ENCODE measurements around the gene KRT81. TPM values are rescaled to one million over a fixed set of nuclear protein-coding genes. Genes with fewer than 3 reads are reported as not detected.
"Not testable (repeated sequence)": the region's sequence is repeated elsewhere in the genome, so short reads cannot be mapped to it uniquely, and the experiment has no call there.

The KRT81 gene
- polyA plus RNA-seq, 3 donors: 0.04 to 0.34 TPM; not detected in 1

DNA sequence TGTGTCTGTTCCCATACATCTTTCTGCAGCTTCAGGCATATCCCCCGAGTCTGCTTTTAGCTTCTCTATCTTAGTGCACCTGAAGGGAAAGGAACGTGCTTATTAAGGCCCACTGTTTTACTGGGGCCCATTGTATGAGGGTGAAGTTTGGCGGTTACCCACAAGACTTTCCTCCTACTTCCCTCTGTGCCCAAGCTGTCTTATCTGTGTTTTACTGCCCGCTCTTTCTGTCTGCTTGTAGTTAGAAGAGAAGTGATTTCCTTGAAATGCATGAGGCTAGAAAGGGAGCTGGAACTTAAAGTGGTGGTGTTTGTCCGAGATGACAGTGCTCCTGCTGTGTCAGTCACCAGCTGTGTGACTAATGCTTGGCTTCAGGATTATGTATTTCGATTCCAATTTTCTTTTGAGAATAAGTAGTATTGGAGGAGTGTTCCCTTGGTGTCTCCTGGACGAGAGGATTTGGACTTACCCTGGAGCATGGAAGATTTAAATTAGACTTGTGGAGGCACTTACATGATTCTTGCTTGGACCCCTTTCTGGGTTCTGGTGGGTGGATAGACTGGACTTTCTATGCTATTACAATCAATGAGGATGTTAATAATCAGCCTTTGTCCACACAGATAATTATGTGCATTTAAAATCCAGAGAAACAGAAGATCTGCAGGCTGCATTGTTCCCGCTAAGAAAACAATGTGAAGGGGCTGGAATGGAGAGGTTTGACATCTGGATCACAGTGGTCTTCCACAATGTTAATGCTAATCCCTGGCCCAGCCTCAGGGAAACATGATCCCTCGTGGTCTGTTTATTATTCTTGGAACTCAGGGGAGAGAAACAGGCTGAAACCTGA is 30.8 kb downstream of the KRT81 start:
- WGBS, 3 donors: 52 to 83% (median 62%) methylated on average over 9 of the region's 9 CpGs
- H3K27ac ChIP-seq (ENCODE audit: low read depth, low read length): no peak overlapping the region

DNA sequence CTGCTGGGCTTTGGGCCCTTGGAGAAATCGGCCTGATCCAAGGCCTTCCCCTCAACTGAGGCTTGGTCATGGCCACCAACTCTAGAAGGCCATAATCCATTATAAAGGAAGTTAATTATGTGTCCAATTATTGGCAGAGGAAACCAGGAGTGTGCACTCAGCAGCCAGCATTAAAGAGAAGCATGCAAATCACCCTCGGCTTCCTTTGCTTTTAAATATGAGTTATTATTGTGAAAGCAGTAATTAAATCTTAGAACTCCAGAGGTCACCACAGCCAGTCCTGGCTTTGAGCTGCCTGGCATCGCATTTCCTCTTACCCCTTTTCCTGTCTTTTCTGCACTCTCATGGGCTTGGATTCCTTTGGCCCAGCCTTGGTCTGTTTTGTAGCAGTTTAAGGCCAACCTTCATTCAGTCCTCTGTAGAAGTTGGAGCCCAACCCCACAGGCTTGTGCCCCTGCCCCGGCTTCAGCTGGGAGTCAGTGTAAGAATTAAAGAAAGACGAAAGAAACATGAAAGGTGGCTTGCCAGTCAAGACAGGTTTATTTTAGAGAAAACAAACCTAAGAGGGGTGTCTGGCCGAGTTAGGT is 31.6 kb downstream of the KRT81 start:
- 55 to 86% (median 65%) methylated on average over 6 of the region's 6 CpGs for WGBS, 3 donors

DNA sequence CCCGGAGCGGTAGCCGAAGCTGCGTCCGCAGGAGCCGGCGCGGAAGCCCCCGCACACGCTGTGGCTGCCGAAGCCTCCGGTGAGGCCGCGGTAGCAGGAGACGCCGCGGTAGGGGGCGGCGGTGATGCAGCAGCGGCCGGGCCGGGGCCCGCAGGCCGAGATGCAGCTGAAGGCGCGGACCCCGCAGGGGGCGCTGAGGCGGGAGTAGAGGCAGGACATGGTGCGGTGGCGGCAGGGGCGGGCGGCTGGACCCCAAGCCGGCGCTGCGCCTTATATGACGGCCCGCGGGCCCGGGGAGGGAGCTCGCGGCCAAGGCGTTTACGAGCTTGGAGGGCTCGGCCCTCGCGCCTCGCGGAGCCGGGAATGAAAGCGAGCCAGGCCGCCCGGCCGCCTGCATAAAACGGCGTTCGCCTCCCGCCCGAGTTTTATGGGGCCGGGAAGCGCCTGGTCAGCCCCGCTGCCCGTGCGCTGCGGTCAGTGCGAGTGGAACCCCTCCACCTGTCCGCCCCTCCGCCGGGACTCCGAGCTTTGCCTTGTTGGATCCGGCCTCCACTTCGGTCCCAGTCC is 32.9 kb downstream of the KRT81 start:
- WGBS, 3 donors: 4 to 18% (median 6%) methylated on average over 66 to 72 of the region's 72 CpGs
- H3K27ac ChIP-seq (ENCODE audit: low read depth, low read length): no peak overlapping the region

More for the DNA sequence above, 31.6 kb downstream of the KRT81 start:
- H3K27ac ChIP-seq (ENCODE audit: low read depth, low read length): no peak overlapping the region

DNA sequence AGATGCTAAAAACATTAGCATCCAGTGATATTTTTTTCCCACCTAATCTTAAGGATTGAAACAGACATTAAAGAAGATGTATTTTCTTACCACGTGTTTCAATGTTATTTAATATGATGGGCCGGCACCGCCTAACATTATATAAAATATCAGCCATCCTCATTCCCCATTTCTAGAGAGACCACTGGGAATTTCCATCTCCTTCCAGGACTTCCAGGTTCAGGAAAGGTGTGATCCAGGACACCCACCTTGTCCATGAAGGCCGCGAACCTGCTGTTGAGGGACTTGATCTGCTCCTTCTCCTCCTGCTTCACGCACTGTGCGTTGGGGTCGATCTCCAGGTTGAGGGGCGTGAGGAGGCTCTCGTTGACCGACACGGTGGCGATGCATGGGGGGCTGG is 33.4 kb downstream of the KRT81 start:
- 55 to 75% (median 59%) methylated on average over 13 of the region's 13 CpGs for WGBS, 3 donors
- not testable (repeated sequence) for H3K27ac ChIP-seq (ENCODE audit: low read depth, low read length)

DNA sequence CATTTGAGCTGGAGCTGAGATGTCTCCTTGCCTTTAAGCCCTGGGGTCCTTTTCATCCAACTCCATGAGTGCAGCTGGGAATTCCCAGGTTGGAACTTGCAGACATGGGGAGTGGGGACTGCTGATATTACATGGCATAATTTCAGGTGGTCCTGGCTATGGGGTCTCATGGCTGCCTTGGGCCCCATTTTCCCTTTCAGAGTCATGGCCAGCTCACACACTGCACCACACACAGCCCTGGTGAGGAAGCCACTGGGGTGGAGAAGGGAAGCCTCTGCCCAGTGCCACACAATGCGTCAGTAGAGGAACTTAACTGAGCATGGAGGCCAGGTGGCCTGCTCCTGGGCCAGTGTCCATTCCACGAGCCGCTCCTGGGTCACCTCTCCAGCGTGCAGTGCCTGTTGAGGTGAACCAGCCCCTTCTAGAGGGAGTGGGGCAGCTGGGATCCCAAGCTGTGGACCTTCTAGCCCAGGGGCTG is 34.2 kb downstream of the KRT81 start:
- WGBS, 3 donors: 83 to 94% (median 86%) methylated on average over 4 of the region's 4 CpGs
- H3K27ac ChIP-seq (ENCODE audit: low read depth, low read length): no peak overlapping the region

DNA sequence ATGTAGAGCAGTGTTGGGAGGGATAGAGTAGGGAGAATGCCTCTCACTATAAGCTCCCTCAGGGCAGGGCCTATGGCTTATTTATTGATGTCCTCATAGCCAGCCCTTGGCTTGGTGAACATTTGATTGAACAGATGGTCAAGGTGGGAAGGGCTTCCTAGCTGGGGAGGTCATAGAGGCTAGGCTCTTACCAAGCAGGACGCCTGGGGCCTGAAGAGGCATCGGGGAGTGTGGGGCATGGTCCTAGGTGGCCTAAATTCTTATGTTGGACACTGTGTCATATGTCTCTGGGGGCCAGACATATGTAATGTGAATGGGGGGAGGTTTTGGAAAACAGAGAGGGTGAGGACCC is 34.8 kb downstream of the KRT81 start:
- H3K27ac ChIP-seq (ENCODE audit: low read depth, low read length): no peak overlapping the region
- 45 to 94% (median 68%) methylated on average over 2 of the region's 2 CpGs for WGBS, 3 donors

DNA sequence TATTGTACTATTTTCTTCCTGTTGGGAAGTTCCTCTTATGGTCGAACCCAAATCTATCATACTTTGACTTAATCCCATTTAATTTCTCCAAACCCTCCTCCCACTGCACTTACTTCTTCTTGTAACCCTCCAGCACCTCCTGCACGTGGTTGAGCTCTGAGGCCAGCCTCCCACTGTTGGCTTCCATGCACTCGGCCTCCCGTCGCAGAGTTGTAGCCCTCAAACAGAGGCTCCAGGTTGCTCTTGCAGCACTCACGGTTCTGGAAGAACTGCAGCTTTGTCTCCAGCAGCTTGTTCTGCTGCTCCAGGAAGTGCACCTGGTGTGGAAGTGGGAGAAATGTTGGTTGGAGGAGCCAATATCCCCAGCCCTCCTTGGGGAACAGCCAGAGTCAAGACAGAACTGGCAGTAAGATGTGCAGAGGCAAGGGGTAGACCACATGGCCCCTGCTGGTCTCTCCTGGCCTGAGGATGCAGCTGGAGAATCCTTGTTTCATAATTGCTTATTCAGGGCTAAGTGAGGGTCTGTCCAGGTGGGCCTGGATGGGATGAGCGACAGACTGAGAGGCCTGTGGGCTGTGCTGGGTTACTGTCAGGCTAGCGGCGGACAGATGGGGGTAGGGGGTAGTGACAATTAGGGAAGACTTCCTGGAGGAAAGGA is 35.3 kb downstream of the KRT81 start:
- H3K27ac ChIP-seq (ENCODE audit: low read depth, low read length): no peak overlapping the region
- WGBS, 3 donors: 82 to 92% (median 82%) methylated on average over 9 of the region's 9 CpGs

DNA sequence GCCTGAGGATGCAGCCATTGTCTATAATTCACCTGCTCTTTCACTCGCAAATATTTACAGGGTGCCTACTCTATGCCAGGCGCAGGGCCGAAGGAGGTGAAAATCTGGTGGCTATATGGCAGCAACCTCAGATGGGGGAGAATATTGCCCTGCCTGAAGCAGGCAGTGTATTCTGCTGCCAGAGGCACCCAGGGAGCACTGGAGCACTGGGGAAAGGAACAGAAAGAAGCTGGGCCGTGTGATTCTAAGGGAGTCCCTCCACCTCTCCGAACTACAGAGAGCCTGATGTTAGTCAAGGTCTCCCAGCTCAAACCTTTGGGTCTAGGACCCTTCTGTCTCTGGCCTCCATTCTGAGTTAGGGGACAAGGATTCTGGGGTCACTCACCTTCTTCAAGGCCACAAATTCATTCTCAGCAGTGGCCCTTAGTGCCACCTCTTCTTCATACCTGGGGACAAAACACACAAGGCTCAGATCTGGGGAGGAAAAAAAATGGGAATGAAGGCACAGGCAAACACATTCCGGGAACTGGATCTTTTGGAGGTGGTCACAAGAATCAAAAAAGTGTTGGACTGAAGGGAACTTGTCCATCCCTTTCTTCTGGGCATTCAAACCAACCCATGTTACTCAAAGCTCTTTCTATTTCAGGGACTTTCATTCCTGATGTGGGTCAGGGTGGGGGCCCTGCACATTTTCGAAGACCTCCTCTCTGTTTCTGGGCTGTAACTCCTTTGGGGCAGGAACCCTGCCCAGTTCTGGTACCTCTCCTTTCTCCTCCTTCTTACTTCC is 36.2 kb downstream of the KRT81 start:
- 73 to 94% (median 76%) methylated on average over 7 of the region's 7 CpGs for WGBS, 3 donors
- no peak overlapping the region for H3K27ac ChIP-seq (ENCODE audit: low read depth, low read length)

DNA sequence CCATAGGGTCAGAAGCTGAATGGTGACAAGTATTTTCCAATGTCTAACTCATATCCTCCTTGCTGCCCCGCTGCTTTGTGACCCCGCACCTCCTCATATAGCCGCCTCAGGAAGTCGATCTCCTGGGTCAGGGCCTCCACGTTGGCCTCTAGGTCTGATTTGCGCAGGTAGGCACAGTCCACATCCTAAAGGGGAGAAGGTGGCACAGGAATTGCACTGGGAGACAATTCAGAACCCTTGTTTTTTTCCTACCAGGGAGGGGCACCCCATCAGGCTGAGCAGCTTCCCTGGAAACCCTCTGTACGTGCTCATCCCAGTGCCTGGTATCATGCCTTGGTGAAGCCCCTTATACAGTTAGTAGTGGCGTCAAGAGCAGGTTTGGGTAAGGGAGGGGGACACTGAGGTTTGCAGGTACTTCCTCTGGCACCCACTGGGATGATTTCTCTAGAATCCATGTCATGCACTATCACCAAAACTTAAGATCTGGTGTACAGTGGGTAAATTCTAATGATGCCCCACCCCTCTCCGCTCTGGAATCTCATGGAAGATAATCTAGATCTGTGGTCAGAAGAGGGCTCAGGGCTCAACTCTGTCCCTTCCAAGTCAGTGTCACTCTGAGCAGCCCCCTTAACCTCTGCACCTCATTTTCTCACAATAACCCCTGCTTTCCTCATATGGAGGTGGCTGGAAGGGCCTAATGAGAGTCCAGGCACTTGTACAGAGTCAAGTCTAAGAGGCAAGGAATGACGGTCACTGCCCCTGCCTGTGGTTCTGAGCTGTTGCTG is 37.0 kb downstream of the KRT81 start:
- no peak overlapping the region for H3K27ac ChIP-seq (ENCODE audit: low read depth, low read length)
- 94 to 98% (median 95%) methylated on average over 10 of the region's 10 CpGs for WGBS, 3 donors

DNA sequence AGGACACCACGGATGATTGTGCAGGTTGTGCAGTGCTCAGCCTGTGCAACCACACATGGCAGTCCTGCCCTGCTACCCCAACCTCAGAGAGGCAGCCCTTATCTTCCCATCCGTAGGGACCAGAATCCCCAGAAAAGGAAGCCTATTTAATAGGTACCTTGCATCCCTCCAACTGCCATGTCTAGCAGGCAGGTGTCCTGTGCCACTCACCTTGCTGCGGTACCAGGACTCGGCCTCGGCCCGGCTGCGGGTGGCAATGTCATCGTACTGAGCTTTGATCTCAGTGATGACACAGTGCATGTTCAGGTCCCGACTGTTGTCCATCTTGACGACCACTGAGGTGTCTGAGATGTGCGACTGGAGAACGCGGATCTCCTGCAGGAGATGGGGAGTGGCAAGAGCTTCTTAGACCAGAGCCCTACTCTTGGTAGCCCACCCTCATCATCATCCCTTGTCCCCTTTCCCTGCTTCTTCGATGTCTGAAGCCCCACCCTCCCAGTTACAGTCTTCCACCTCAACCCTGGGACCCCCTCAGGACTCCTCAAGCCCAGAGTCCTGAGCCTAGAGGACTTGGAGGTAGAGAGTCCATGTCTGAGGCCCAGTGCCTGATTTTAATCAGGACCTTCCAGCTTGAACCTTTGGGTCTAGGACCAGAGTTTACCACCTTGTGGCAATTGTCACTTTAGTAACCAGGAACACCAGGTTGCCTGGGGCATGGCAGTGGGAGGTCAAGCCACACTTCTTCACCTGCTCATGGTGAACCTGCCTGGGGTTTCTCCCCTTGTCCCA is 37.7 kb downstream of the KRT81 start:
- WGBS, 3 donors: 89 to 97% (median 94%) methylated on average over 14 of the region's 14 CpGs
- no peak overlapping the region for H3K27ac ChIP-seq (ENCODE audit: low read depth, low read length)

DNA sequence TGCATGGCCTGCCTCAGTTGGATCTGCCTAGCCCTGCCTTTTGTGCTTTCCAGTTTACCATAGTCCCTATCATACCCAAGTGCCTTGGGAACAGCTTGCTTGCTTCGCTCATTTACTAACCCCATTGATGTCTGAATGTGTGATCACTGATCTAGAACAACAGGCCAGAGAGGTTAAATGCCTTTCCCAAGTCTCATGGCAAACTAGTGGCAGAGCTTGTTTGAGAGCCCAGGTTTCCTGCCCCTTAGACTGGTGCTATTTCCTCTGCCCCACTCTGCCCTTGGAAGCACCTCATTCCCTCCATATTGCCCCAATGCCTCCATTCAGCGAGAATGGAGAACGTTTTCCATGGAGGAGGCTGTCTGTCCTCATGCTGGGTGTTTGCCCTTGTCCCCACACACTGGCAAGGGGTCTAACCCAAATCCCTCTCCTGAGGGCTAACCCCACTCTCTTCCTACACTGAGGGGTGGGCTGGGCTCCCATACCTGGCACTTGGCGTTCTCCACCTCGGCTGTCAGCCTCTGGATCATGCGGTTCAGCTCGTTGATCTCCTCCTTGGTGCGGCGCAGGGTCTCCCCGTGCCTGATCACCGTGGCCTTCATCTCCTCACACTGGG is 38.5 kb downstream of the KRT81 start:
- H3K27ac ChIP-seq (ENCODE audit: low read depth, low read length): no peak overlapping the region
- 93 to 97% (median 95%) methylated on average over 11 of the region's 11 CpGs for WGBS, 3 donors

DNA sequence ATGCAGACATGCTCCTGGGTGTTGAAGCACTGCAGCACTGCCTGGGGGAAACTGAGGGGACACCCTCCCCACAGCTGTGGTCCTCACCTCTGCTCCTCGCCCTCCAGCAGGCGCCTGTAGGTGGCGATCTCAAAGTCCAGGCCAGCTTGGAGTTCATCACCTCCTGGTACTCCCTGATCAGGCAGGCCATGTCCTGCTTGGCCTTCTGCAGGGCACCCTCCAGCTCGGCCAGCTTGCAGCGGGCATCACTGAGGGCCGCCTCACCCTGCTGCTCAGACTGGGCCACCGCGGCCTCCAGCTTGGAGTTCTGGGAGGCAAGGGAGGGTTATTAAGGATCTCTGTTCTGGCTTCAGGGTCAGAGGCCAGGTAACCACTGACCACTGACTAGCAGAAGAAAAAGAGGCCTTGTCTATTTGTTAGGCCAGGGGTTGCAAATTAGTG is 39.1 kb downstream of the KRT81 start:
- not testable (repeated sequence) for H3K27ac ChIP-seq (ENCODE audit: low read depth, low read length)
- 87 to 96% (median 88%) methylated on average over 8 of the region's 8 CpGs for WGBS, 3 donors

DNA sequence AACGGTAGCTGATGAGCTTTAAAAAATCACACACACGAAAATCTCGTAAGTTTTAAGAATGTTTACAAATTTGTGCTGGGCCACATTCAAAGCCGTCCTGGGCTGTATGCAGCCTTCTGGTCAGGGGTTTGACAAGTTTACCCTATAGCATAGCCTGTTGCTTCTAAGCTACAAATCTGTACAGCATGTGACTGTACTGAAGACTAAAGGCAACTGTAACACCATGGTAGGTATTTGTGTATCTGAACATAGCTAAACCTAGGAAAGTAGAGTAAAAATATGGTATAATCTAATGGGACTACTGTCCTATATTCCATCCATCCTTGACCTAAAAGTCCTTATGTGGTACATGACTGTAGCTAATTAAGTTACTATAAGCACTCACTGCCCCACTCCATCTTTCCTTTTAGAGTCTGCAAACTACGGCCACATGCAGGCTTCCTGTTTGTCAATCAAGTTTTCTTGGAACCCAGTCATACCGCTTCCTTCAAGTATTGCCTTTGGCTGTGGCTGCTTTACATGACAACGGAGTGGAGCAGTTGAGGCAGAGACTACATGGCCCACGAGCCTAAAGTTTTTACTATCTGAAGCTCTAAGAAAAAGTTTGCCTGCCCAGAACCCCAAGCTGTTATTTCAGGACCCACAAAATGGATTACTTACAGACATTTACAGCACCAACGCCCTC is 39.8 kb downstream of the KRT81 start:
- 65 to 81% (median 72%) methylated on average over 9 of the region's 9 CpGs for WGBS, 3 donors
- no peak overlapping the region for H3K27ac ChIP-seq (ENCODE audit: low read depth, low read length)

DNA sequence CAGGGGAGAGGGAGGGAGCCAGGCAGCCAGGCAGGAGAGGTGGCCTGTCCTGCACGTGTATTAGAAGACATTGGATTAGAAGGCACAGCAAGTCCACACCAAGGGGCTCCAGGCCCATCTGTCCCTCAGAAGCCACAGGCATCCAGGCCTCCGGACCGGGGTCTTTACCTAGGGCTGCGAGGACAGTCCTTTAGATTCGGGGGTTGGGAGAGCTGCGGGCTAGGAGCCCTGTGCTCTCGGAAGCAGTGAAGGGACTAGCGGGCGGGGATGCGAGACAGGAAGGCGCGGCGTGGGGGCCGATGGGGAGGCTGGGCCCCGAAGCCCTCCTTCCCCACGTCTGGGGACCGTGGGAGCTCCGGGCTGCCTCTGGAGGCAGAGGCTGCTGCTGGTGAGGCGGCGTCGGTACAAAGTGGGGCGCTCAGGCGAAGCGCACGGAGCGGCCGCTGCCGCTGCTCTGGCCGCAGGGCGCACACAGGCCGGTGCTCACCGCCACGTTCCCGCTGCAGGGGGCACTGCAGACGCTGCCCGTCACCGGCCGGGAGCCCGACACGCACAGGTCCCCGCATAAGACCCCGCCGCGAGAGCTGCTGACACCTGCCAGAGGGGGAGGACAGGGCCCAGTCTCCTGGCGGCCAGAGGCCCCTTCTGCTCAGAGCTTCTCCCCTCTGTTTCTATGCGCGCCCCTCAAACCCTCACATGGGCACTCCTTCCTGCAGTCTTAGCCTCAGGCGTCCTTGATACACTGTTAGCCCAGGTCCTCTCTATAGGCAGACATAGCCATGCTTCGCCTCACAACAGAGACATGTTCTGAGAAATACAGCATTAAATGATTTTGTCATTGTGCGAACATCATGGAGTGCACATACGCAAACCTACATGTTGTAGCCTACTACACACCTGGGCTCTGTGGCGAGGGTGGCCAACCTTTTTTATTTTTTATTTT is 41.0 kb downstream of the KRT81 start:
- H3K27ac ChIP-seq (ENCODE audit: low read depth, low read length): no peak overlapping the region
- 36 to 62% (median 39%) methylated on average over 52 of the region's 52 CpGs for WGBS, 3 donors

DNA sequence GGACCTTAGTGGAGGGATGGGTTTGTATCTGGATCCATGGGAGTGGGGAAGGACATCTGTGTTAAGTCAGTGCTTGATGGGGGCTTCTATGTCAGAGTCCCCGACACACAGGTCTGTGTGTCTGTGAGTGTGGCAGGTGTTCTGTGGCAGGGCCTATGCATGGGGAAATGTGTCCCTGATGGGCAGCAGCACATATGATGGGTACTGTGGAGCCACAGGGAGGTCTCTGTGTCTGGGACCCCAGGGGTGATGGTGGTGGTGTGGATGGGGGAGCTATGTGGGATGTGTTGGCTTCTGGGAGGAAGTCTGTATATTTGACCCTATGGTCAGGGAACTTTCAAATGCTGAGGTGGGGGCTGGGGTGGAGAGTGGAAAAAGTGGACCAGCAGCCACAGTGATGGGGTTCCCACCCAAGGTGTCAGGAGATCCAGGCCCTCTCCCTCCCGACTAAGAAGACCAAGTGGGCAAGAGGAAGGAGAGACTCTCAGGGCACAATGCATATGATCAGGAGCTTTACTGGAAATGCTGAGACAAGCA is 41.8 kb downstream of the KRT81 start:
- no peak overlapping the region for H3K27ac ChIP-seq (ENCODE audit: low read depth, low read length)
- WGBS, 3 donors: 73 to 79% (median 75%) methylated on average over 2 of the region's 2 CpGs
